ENCODE measurements around the gene TM9SF4. TPM values are rescaled to one million over a fixed set of nuclear protein-coding genes. Genes with fewer than 3 reads are reported as not detected.

TM9SF4 gene
- polyA plus RNA-seq, 1 donor from 2014 or later: 30.1 TPM

Other genes starting within 250 kb of the TM9SF4 start
- not detected for gene DUSP15, start 239.2 kb upstream of the TM9SF4 start, polyA plus RNA-seq
- not detected for gene TTLL9, start 239.1 kb upstream of the TM9SF4 start, polyA plus RNA-seq
- gene PDRG1, start 157.7 kb upstream of the TM9SF4 start, polyA plus RNA-seq: 26.5 TPM
- gene XKR7, start 141.6 kb upstream of the TM9SF4 start, polyA plus RNA-seq: not detected
- gene CCM2L, start 99.3 kb upstream of the TM9SF4 start, polyA plus RNA-seq: not detected
- gene HCK, start 57.5 kb upstream of the TM9SF4 start, polyA plus RNA-seq: 52.0 TPM
- 4.8 TPM for gene PLAGL2, start 98.0 kb downstream of the TM9SF4 start, polyA plus RNA-seq
- 15.1 TPM for gene POFUT1, start 98.2 kb downstream of the TM9SF4 start, polyA plus RNA-seq
- 6.9 TPM for gene KIF3B, start 167.9 kb downstream of the TM9SF4 start, polyA plus RNA-seq
- gene ASXL1, start 248.6 kb downstream of the TM9SF4 start, polyA plus RNA-seq: 24.5 TPM

Data from IgD-negative memory B cell (primary cell).